OCI-LY3 (cell line): ENCODE results near the gene PRICKLE1.

Experiments
- H2AFZ ChIP-seq: fragments of 200-600, 300-600 bp; shearing (Covaris generic); 2 replicates; pipeline ENCODE4 v1.6.0; 2014; ENCODE audit warnings: antibody characterized with exemption, low read depth, low read length
- H3K27ac ChIP-seq: fragments of 200-600, 300-600 bp; sonication (generic); 2 replicates; pipeline ENCODE4 v1.5.1; 2014; ENCODE audit warnings: mild to moderate bottlenecking, low read length, moderate library complexity, mixed read lengths
- H3K27me3 ChIP-seq: fragments of 200-600, 300-600 bp; sonication (generic); 2 replicates; pipeline ENCODE4 v1.6.1; 2014; ENCODE audit warnings: low read depth, low read length, mixed read lengths
- H3K36me3 ChIP-seq: fragments of 200-600, 300-600 bp; sonication (generic); replicated peaks from 2 replicates; pipeline ENCODE3; 2014; ENCODE audit warnings: low read depth, low read length, mixed read lengths
- H3K4me1 ChIP-seq: fragments of 300-600, 200-600 bp; sonication (generic); 2 replicates; pipeline ENCODE4 v1.6.1; 2014; ENCODE audit warnings: low read length, mixed read lengths
- H3K4me2 ChIP-seq: fragments of 200-600, 300-600 bp; sonication (generic); 2 replicates; pipeline ENCODE4 v1.6.1; 2014; ENCODE audit warnings: low read length, mixed read lengths
- H3K4me3 ChIP-seq: fragments of 300-600, 200-600 bp; sonication (generic); 2 replicates; pipeline ENCODE4 v1.5.1; 2014; ENCODE audit warnings: antibody characterized with exemption, mild to moderate bottlenecking, low read length, moderate library complexity
- H3K79me2 ChIP-seq: fragments of 300-600, 200-600 bp; shearing (Covaris generic); 2 replicates; pipeline ENCODE4 v1.6.1; 2014; ENCODE audit warnings: mild to moderate bottlenecking, low read length, mixed read lengths
- H3K9ac ChIP-seq: fragments of 300-600, 200-600 bp; shearing (Covaris generic); 2 replicates; pipeline ENCODE4 v1.6.0; 2014; ENCODE audit warnings: mild to moderate bottlenecking, low read length, moderate library complexity
- H3K9me3 ChIP-seq: fragments of 200-600, 300-600 bp; shearing (Covaris generic); 2 replicates; pipeline ENCODE4 v1.6.1; 2014; ENCODE audit warnings: low read length, mixed read lengths; ENCODE audit not compliant: insufficient read depth
- H4K20me1 ChIP-seq: fragments of 200-600, 300-600 bp; sonication (generic); 2 replicates; pipeline ENCODE4 v1.6.1; 2016; ENCODE audit warnings: low read length, mixed read lengths; ENCODE audit not compliant: insufficient read depth
- CTCF ChIP-seq: fragments of 200-600, 300-600 bp; sonication (generic); IDR thresholded peaks from 2 replicates; pipeline ENCODE4 v1.5.1; 2014; ENCODE audit warnings: antibody characterized with exemption, low read length, low read depth
- EZH2phosphoT487 ChIP-seq: fragments of 200-600 bp; shearing (Covaris generic); IDR thresholded peaks from 2 replicates; pipeline ENCODE4 v1.6.1; 2018; ENCODE audit warnings: antibody characterized with exemption, mixed run types, low read depth

The PRICKLE1 gene

DNA sequence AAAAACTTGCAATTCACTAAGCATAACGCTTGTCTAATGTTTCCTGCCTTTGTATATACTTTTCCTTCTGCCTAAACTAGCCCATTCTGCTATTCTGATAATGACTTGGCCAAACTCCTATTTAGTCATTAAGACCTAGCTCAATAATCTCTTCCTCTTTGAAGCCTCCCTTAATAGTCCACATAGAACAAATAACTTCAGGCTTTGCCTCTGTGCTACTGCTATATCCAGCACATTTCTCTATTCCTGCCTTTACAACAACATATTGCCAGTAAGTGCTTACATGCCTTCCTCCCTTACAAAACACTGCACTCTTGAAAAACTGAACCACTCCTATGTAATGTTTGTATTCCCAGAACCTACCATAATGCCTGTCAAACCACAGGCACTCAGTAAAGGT is 13.8 kb downstream of the PRICKLE1 start:
- Histone ChIP-seq H4K20me1 (no peaks in the 10 kb centered on the region), H3K4me2 (no peak overlapping the region), H3K36me3 (no peaks in the 10 kb centered on the region), H3K27me3 (no peaks in the 10 kb centered on the region), H3K4me3 (no peak overlapping the region), H2AFZ (no peak overlapping the region), H3K4me1 (no peaks in the 10 kb centered on the region), H3K27ac (no peak overlapping the region), H3K9ac (no peak overlapping the region), H3K79me2 (no peaks in the 10 kb centered on the region), H3K9me3 (no peaks in the 10 kb centered on the region)
- TF ChIP-seq CTCF (no peak), EZH2phosphoT487 (no peak)

DNA sequence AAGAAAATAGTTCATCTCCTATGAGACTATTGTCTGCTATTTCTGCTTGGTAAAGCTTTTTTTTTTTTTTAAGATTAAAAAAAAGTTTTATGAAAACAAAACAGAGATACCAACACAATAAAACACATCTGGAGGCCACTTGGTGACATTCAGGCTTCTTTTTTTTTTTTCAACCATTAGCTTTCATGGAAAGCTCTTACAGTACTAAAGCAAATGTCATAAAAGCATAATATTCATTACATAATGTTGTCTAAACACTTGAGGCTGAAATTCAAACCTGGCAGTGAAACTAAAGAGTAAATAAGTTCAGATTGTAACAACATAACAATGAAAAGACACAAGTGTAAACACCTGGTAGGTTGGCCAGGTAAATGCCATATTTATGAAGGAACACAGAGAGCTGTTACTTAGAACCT is 14.7 kb downstream of the PRICKLE1 start:
- no peaks in the 10 kb centered on the region for H3K9me3 ChIP-seq
- TF ChIP-seq CTCF: no peak
- TF ChIP-seq EZH2phosphoT487: no peak

GRCh38 chr12:42571327-42572009 is 18.1 kb downstream of the PRICKLE1 start:
- no peak overlapping the region for H3K27ac ChIP-seq
- H3K9me3 ChIP-seq: no peaks in the 10 kb centered on the region
- no peak overlapping the region for H3K4me3 ChIP-seq
- H3K79me2 ChIP-seq: no peaks in the 10 kb centered on the region
- no peak for TF ChIP-seq EZH2phosphoT487
- no peak for TF ChIP-seq CTCF
- H3K36me3 ChIP-seq: no peaks in the 10 kb centered on the region
- no peaks in the 10 kb centered on the region for H4K20me1 ChIP-seq
- H3K27me3 ChIP-seq: no peaks in the 10 kb centered on the region
- H2AFZ ChIP-seq: no peak overlapping the region
- H3K9ac ChIP-seq: no peak overlapping the region
- H3K4me2 ChIP-seq: no peak overlapping the region
- peaks cover 5% of the 10 kb centered on the region for H3K4me1 ChIP-seq

More for the DNA sequence above, 14.7 kb downstream of the PRICKLE1 start:
- Histone ChIP-seq H3K4me2 (no peak overlapping the region), H4K20me1 (no peaks in the 10 kb centered on the region), H3K9ac (no peak overlapping the region), H3K4me1 (no peaks in the 10 kb centered on the region; the same call in 1 of the 2 replicates), H3K79me2 (no peaks in the 10 kb centered on the region), H3K36me3 (no peaks in the 10 kb centered on the region), H3K27ac (no peak overlapping the region), H3K27me3 (no peaks in the 10 kb centered on the region), H3K4me3 (no peak overlapping the region), H2AFZ (no peak overlapping the region)

- Histone ChIP-seq H3K36me3 (no peaks in the 10 kb centered on the region), H3K4me2 (0 out of 2 replicates have a peak overlapping the region, but pooled peaks have one; percentile 28), H3K4me1 (peaks cover 5% of the 10 kb centered on the region), H3K27ac (no peak overlapping the region), H2AFZ (no peak overlapping the region), H3K9me3 (no peaks in the 10 kb centered on the region), H3K4me3 (no peak overlapping the region), H4K20me1 (no peaks in the 10 kb centered on the region), H3K27me3 (no peaks in the 10 kb centered on the region), H3K79me2 (no peaks in the 10 kb centered on the region), H3K9ac (no peak overlapping the region)
- TF ChIP-seq EZH2phosphoT487: no peak
- no peak for TF ChIP-seq CTCF
These were observed 19.5 kb downstream of the PRICKLE1 start for GRCh38 chr12:42570076-42570475.
